MM.1S (cell line): ENCODE data around the gene MAGI1.

Source experiments
- DNase-seq: peaks from one replicate; pipeline ENCODE4 v3.0.0-alpha.2; 2015
- H2AFZ ChIP-seq: fragments of 300-600 bp; sonication (generic); 2 replicates; pipeline ENCODE4 v1.6.0; 2016; ENCODE audit warnings: antibody characterized with exemption, low read length
- H3F3A ChIP-seq: fragments of 300-600 bp; sonication (generic); 2 replicates; pipeline ENCODE4 v1.6.1; 2016; ENCODE audit warnings: mild to moderate bottlenecking, antibody characterized with exemption, low read length, moderate library complexity, mixed read lengths; ENCODE audit not compliant: insufficient read depth
- H3K27ac ChIP-seq: fragments of 300-600 bp; sonication (generic); 2 replicates; pipeline ENCODE4 v1.5.1; 2016; ENCODE audit warnings: mild to moderate bottlenecking, low read length
- H3K27me3 ChIP-seq: fragments of 300-600 bp; sonication (generic); replicated peaks from 2 replicates; pipeline ENCODE4 v1.6.0; 2016; ENCODE audit warnings: low read length; ENCODE audit not compliant: insufficient read depth
- H3K36me3 ChIP-seq: fragments of 300-600 bp; sonication (generic); replicated peaks from 2 replicates; pipeline ENCODE4 v1.6.1; 2016; ENCODE audit warnings: mild to moderate bottlenecking, low read length, mixed read lengths; ENCODE audit not compliant: insufficient read depth
- H3K4me1 ChIP-seq: fragments of 300-600 bp; sonication (generic); 2 replicates; pipeline ENCODE4 v1.6.1; 2016; ENCODE audit warnings: low read length, mixed read lengths
- H3K4me2 ChIP-seq: fragments of 300-600 bp; sonication (generic); 2 replicates; pipeline ENCODE4 v1.6.0; 2016; ENCODE audit warnings: low read depth, low read length
- H3K4me3 ChIP-seq: fragments of 300-600 bp; sonication (generic); 2 replicates; pipeline ENCODE4 v1.5.1; 2016; ENCODE audit warnings: low read length, mixed read lengths
- H3K79me2 ChIP-seq: fragments of 300-600 bp; sonication (generic); 2 replicates; pipeline ENCODE4 v1.6.1; 2016; ENCODE audit warnings: mixed run types, low read length, mixed read lengths
- H3K9ac ChIP-seq: fragments of 300-600 bp; sonication (generic); 2 replicates; pipeline ENCODE4 v1.6.1; 2016; ENCODE audit warnings: low read length, mixed read lengths
- H3K9me2 ChIP-seq: fragments of 300-600 bp; sonication (generic); replicated peaks from 2 replicates; pipeline ENCODE4 v1.6.1; 2016; ENCODE audit warnings: mild to moderate bottlenecking, low read length, mixed read lengths; ENCODE audit not compliant: insufficient read depth
- H3K9me3 ChIP-seq: fragments of 300-600 bp; sonication (generic); replicated peaks from 2 replicates; pipeline ENCODE4 v1.6.1; 2016; ENCODE audit warnings: mild to moderate bottlenecking, low read length, mixed read lengths; ENCODE audit not compliant: insufficient read depth
- H4K20me1 ChIP-seq: fragments of 300-600 bp; sonication (generic); 2 replicates; pipeline ENCODE4 v1.6.1; 2016; ENCODE audit warnings: mild to moderate bottlenecking, low read length, moderate library complexity, mixed read lengths; ENCODE audit not compliant: insufficient read depth
- EZH2 ChIP-seq: fragments of 300-600 bp; sonication (generic); optimal IDR thresholded peaks from 2 replicates; pipeline ENCODE3; 2017; ENCODE audit warnings: low read depth, mild to moderate bottlenecking, antibody characterized with exemption, low read length, mixed read lengths
- EZH2phosphoT487 ChIP-seq: fragments of 300-600 bp; sonication (generic); IDR thresholded peaks from 2 replicates; pipeline ENCODE4 v1.6.1; 2018; ENCODE audit warnings: antibody characterized with exemption, low read length
- TF ChIP-seq, protein P1 (sequence below): fragments of 300-600 bp; sonication (generic); IDR thresholded peaks from 2 replicates; pipeline ENCODE4 v1.5.1; 2016; ENCODE audit warnings: antibody characterized with exemption, low read length, mixed read lengths

Gene MAGI1

DNA sequence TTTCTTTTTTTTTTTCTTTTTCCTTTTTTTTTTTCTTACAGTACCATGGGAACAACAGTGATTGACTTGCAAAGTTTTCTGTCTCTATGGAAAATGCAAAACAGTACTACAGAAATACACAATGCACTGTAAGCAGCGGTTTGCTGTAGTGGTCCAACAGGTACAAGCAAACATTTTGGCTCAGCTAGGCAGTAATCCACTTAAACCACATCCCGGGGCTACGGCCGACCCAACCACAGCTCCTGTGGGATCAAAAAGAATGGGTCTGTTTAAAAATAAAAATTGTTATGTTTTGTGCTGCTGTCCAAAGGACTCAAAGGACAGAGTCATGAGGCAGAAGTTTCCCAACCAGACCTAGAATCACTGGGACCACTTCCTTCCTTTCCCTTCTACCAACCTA is 683.8 kb downstream of the MAGI1 start:
- H2AFZ ChIP-seq, result no peak overlapping the region
- H3K4me2 ChIP-seq, result no peak overlapping the region
- H3K27me3 ChIP-seq, result no peaks in the 10 kb centered on the region
- no peak overlapping the region for H3K27ac ChIP-seq
- H3K9me3 ChIP-seq, result no peaks in the 10 kb centered on the region
- H3K9ac ChIP-seq, result no peak overlapping the region
- no peaks in the 10 kb centered on the region for H3K79me2 ChIP-seq
- no peaks in the 10 kb centered on the region for H3K9me2 ChIP-seq
- no peaks in the 10 kb centered on the region for H3F3A ChIP-seq
- H3K4me3 ChIP-seq, result no peak overlapping the region
- TF ChIP-seq EZH2phosphoT487 (no peak), EZH2 (no peak)
- TF ChIP-seq, protein P1, sequence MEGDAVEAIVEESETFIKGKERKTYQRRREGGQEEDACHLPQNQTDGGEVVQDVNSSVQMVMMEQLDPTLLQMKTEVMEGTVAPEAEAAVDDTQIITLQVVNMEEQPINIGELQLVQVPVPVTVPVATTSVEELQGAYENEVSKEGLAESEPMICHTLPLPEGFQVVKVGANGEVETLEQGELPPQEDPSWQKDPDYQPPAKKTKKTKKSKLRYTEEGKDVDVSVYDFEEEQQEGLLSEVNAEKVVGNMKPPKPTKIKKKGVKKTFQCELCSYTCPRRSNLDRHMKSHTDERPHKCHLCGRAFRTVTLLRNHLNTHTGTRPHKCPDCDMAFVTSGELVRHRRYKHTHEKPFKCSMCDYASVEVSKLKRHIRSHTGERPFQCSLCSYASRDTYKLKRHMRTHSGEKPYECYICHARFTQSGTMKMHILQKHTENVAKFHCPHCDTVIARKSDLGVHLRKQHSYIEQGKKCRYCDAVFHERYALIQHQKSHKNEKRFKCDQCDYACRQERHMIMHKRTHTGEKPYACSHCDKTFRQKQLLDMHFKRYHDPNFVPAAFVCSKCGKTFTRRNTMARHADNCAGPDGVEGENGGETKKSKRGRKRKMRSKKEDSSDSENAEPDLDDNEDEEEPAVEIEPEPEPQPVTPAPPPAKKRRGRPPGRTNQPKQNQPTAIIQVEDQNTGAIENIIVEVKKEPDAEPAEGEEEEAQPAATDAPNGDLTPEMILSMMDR, result no peak
- H4K20me1 ChIP-seq, result no peaks in the 10 kb centered on the region
- DNase-seq, result no peak
- H3K4me1 ChIP-seq, result no peaks in the 10 kb centered on the region
- no peaks in the 10 kb centered on the region for H3K36me3 ChIP-seq

DNA sequence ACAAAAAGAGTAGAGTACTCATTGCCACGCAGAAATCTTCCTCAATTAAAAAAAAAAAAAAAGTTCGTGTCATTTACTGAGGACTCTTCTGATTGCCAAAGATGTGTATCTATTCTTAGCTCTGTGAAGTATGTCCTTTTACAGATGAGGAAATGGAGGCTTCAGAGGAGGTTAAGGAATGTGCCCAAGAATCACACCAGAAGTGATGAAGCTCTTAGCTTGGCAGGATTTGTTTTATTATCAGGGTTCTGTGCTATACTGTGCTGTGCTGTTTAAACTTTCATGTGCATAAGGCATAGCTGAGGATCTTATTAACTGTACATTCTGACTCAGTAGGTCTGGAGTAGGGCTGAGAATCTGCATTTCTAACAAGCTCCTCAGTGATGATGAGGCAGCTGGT is 685.8 kb downstream of the MAGI1 start:
- H3K4me2 ChIP-seq, result no peak overlapping the region

DNA sequence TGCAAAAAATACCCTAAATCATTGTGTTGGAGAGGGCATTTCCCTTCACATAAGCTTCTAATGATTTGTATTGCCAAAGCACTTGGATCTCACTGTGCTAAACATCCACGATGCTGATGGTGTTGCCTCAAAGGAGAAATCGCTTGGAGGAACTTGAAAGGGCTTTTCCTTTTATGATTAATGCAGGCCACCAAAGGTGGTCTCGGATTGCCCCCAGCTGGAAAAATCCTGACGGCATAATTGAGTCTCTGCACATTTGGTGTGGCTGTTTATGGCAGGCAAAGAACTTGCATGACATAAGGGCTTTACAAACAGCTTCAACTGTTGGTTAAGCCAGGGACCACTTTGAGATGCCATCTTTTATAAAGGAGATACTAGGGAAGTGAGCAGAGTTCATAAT is 687.0 kb downstream of the MAGI1 start:
- Histone ChIP-seq H3F3A (no peaks in the 10 kb centered on the region), H3K9me2 (no peaks in the 10 kb centered on the region), H3K27me3 (no peaks in the 10 kb centered on the region), H3K4me2 (no peak overlapping the region), H3K36me3 (no peaks in the 10 kb centered on the region), H4K20me1 (no peaks in the 10 kb centered on the region), H3K4me3 (no peak overlapping the region), H3K4me1 (no peaks in the 10 kb centered on the region), H3K9ac (no peak overlapping the region), H3K27ac (no peak overlapping the region), H3K9me3 (no peaks in the 10 kb centered on the region), H3K79me2 (no peaks in the 10 kb centered on the region), H2AFZ (no peak overlapping the region)
- no peak for DNase-seq
- TF ChIP-seq EZH2 (no peak), EZH2phosphoT487 (no peak)
- TF ChIP-seq, protein P1, result no peak

More for the DNA sequence above, 685.8 kb downstream of the MAGI1 start:
- Histone ChIP-seq H3K9me2 (no peaks in the 10 kb centered on the region), H3K27me3 (no peaks in the 10 kb centered on the region), H3K4me3 (no peak overlapping the region), H3K9ac (no peak overlapping the region), H2AFZ (no peak overlapping the region), H4K20me1 (no peaks in the 10 kb centered on the region), H3F3A (no peaks in the 10 kb centered on the region), H3K36me3 (no peaks in the 10 kb centered on the region), H3K27ac (no peak overlapping the region), H3K4me1 (no peaks in the 10 kb centered on the region), H3K79me2 (no peaks in the 10 kb centered on the region), H3K9me3 (no peaks in the 10 kb centered on the region)
- no peak for DNase-seq
- no peak for TF ChIP-seq EZH2phosphoT487
- TF ChIP-seq, protein P1, result no peak
- no peak for TF ChIP-seq EZH2
